ENCODE measurements around the gene TRPV4. TPM values are rescaled to one million over a fixed set of nuclear protein-coding genes. Genes with fewer than 3 reads are reported as not detected.

Gene TRPV4
- total RNA-seq, 6 experiments from 2014 or later: 5.3 to 10.3 (median 6.7) TPM

DNA sequence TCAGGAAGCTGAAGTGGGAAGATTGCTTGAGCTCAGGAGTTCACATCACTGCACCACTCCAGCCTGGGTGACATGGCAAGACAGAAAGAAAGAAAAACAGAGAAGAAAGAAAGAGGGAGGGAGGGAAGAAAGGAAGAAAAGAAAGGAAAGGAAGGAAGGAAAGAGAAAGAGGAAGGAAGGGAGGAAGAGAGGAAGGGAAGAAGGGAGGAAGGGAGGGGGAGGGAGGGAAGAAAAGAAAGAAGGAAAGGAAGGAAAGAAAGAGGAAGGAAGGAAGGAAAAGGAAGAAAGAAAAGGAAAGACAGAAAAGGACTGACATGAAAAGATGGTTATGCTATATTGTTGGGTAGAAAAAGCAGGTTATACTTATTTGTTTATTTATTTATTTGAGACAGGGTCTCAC, 43.2 kb upstream of the TRPV4 start:
- Histone ChIP-seq H3K9me3 (no peaks in the 10 kb centered on the region), H3K4me1 (peaks cover 0 to 11% (median 5%) of the 10 kb centered on the region in 4 donors), H3K27ac (no peak overlapping the region), H3K27me3 (no peaks in the 10 kb centered on the region), H3K4me3 (no peak overlapping the region), H3K36me3 (no peaks in the 10 kb centered on the region)
- TF ChIP-seq POLR2A (IDR thresholded peaks at IDR 0.05): no peak
- TF ChIP-seq, protein P1, sequence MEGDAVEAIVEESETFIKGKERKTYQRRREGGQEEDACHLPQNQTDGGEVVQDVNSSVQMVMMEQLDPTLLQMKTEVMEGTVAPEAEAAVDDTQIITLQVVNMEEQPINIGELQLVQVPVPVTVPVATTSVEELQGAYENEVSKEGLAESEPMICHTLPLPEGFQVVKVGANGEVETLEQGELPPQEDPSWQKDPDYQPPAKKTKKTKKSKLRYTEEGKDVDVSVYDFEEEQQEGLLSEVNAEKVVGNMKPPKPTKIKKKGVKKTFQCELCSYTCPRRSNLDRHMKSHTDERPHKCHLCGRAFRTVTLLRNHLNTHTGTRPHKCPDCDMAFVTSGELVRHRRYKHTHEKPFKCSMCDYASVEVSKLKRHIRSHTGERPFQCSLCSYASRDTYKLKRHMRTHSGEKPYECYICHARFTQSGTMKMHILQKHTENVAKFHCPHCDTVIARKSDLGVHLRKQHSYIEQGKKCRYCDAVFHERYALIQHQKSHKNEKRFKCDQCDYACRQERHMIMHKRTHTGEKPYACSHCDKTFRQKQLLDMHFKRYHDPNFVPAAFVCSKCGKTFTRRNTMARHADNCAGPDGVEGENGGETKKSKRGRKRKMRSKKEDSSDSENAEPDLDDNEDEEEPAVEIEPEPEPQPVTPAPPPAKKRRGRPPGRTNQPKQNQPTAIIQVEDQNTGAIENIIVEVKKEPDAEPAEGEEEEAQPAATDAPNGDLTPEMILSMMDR (IDR thresholded peaks at IDR 0.05): no peak
- no peak for DNase-seq
- no peak for ATAC-seq
- intact Hi-C loops (cut with DNase I): no loop called here

DNA sequence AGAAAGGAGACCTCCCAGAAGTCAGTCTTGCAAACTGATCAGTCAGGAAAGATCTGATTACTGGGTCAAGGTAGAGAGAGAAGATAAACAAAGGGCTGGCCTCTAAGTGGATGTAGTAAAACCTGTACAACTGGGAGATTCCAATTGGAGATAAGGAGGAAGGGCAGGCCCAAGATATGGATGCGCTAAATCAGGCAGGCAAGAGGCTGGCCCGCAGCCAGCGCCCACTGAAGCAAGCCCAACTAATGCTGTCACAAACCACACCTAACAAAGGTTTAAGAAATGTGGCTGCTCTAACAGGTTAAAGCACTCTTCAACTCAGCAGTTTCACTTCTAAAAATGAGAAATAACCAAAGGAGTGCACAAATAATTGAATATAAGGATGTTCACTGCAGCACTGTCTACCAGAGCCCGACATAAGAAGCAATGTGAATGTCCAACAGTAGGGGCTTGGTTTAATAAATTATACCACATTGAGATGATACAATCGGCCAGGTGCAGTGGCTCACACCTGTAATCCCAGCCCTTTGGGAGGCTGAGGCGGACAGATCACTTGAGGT, 42.5 kb upstream of the TRPV4 start:
- H3K27me3 ChIP-seq: no peaks in the 10 kb centered on the region
- peaks cover 0 to 10% (median 4%) of the 10 kb centered on the region in 4 donors for H3K4me1 ChIP-seq
- TF ChIP-seq POLR2A (IDR thresholded peaks at IDR 0.05): no peak
- TF ChIP-seq, protein P1 (IDR thresholded peaks at IDR 0.05): no peak
- 81% methylated on average over 6 of the region's 6 CpGs for WGBS (ENCODE audit: insufficient coverage, low coverage, low lambda C conversion rate, missing lambda C conversion rate)
- no peak overlapping the region for H3K27ac ChIP-seq
- DNase-seq (no peak), ATAC-seq (no peak)
- intact Hi-C loops (cut with DNase I): no loop called here
- H3K4me3 ChIP-seq: no peak overlapping the region
- H3K9me3 ChIP-seq: no peaks in the 10 kb centered on the region
- no peaks in the 10 kb centered on the region for H3K36me3 ChIP-seq

DNA sequence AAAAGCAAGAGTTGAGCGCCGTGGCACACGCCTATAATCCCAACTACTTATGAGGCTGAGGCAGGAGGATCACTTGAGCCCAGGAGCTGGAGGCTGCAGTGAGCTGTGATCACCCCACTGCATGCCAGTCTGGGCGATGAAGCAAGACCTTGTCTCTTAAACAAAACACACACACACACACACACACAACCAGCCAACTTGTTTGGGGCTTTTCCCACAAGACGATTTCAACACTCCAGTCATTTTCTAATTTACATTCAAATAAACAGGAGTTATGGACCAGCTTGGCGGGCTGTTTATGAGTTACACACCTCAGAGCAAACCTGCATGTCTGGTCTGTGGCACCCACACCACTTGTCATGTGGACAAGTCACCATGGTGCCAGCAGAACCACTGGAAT, 40.5 kb upstream of the TRPV4 start:
- Histone ChIP-seq H3K27ac (no peak overlapping the region), H3K36me3 (no peaks in the 10 kb centered on the region), H3K9me3 (no peaks in the 10 kb centered on the region), H3K27me3 (no peaks in the 10 kb centered on the region), H3K4me1 (peaks cover 0 to under 1% (median 0%) of the 10 kb centered on the region in 4 donors), H3K4me3 (no peak overlapping the region)
- ATAC-seq (peak in 3 of 4 donors; percentile 36 to 51 (median 43)), DNase-seq (no peak)
- intact Hi-C loops (cut with DNase I): no loop called here
- TF ChIP-seq, protein P1 (IDR thresholded peaks at IDR 0.05): no peak
- TF ChIP-seq POLR2A (IDR thresholded peaks at IDR 0.05): no peak
- 43% methylated on average over 2 of the region's 6 CpGs for WGBS (ENCODE audit: insufficient coverage, low coverage, low lambda C conversion rate, missing lambda C conversion rate)

DNA sequence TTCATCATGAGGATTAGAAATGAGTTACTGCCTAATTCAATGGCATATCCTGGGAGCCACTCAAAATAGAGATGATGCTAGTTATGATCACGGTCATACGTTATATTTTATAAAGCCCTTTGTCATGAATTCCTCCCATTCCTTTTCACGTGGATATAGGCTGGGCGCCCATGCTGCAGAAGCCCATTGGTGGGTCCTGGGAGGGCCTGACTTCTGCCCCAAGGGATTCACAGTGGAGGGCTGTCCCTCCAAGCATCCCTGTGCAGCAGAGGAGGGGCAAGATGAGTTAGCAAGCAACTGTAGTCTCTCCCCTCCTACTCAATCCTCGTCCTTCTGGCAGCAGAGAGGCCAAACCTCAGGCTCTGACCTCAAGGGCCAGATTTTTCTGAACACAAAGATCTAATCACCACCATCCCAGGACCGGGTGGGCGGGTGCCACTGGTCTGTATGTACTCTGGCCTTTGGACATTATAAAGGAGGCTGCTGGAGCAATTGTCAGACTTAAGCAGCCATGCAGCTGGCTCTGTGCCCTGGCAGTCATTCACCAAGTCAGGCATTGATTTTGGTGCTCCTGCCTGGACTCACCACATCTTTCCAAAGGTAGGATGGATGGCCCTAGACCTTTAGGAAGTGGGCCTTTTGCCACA, 38.6 kb upstream of the TRPV4 start:
- ATAC-seq: peak in 2 of 4 donors; percentile 43 to 46
- H3K9me3 ChIP-seq: no peaks in the 10 kb centered on the region
- no peaks in the 10 kb centered on the region for H3K36me3 ChIP-seq
- H3K27ac ChIP-seq: no peak overlapping the region
- no peak overlapping the region for H3K4me3 ChIP-seq
- H3K27me3 ChIP-seq: no peaks in the 10 kb centered on the region
- H3K4me1 ChIP-seq: no peaks in the 10 kb centered on the region
- TF ChIP-seq POLR2A (IDR thresholded peaks at IDR 0.05): no peak
- TF ChIP-seq, protein P1 (IDR thresholded peaks at IDR 0.05): no peak
- no peak for DNase-seq
- intact Hi-C loops (cut with DNase I): no loop called here
- 78% methylated on average over 6 of the region's 7 CpGs for WGBS (ENCODE audit: insufficient coverage, low coverage, low lambda C conversion rate, missing lambda C conversion rate)
